ENCODE measurements around the gene SIPA1L3. TPM values are rescaled to one million over a fixed set of nuclear protein-coding genes. Genes with fewer than 3 reads are reported as not detected.

The SIPA1L3 gene
- total and polyA plus RNA-seq, 2 experiments from 2014 or later, result 15.7 to 54.1 TPM

DNA sequence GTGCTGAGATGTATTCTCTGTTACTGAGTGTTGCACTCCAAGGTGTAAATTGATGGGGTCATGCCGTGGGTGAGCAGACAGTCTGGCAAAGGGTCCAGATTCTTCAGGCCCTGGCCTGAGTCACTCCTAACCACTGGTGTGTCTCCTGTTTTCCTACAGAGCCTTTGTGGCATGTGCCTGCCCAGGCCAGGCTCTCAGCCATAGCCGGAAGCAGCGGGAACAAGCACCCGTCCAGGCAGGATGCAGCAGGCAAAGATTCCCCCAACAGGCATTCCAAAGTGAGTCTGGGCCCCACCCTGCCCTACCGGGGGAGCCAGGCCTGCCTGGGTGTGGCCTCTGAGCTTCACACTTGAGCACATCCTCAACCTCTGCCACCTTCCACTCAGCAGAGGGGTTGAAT lies 255.1 kb downstream of the SIPA1L3 start:
- no peak for DNase-seq (ENCODE audit: low spot score)
- TF ChIP-seq, protein P1, sequence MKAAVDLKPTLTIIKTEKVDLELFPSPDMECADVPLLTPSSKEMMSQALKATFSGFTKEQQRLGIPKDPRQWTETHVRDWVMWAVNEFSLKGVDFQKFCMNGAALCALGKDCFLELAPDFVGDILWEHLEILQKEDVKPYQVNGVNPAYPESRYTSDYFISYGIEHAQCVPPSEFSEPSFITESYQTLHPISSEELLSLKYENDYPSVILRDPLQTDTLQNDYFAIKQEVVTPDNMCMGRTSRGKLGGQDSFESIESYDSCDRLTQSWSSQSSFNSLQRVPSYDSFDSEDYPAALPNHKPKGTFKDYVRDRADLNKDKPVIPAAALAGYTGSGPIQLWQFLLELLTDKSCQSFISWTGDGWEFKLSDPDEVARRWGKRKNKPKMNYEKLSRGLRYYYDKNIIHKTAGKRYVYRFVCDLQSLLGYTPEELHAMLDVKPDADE (IDR thresholded peaks at IDR 0.05), result no peak
- TF ChIP-seq STAT1 (IDR thresholded peaks at IDR 0.05; ENCODE audit: unreplicated experiment) (no peak), JUNB (IDR thresholded peaks at IDR 0.05; ENCODE audit: unreplicated experiment) (no peak), ZNF331 (CRISPR knock-in tag; IDR thresholded peaks at IDR 0.05; ENCODE audit: low read depth) (no peak), EZH2 (IDR thresholded peaks at IDR 0.05; ENCODE audit: low read depth, unreplicated experiment) (no peak), CREB1 (CRISPR knock-in tag; IDR thresholded peaks at IDR 0.05; ENCODE audit: low read depth) (no peak), EZH2phosphoT487 (IDR thresholded peaks at IDR 0.05; ENCODE audit: unreplicated experiment) (no peak), POLR2AphosphoS5 (IDR thresholded peaks at IDR 0.05; ENCODE audit: low read depth) (no peak), NANOG (IDR thresholded peaks at IDR 0.05; ENCODE audit: borderline replicate concordance) (no peak)
- TF ChIP-seq, protein P2, sequence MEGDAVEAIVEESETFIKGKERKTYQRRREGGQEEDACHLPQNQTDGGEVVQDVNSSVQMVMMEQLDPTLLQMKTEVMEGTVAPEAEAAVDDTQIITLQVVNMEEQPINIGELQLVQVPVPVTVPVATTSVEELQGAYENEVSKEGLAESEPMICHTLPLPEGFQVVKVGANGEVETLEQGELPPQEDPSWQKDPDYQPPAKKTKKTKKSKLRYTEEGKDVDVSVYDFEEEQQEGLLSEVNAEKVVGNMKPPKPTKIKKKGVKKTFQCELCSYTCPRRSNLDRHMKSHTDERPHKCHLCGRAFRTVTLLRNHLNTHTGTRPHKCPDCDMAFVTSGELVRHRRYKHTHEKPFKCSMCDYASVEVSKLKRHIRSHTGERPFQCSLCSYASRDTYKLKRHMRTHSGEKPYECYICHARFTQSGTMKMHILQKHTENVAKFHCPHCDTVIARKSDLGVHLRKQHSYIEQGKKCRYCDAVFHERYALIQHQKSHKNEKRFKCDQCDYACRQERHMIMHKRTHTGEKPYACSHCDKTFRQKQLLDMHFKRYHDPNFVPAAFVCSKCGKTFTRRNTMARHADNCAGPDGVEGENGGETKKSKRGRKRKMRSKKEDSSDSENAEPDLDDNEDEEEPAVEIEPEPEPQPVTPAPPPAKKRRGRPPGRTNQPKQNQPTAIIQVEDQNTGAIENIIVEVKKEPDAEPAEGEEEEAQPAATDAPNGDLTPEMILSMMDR (conservative IDR thresholded peaks at IDR 0.05; ENCODE audit: low read depth in 2 of 2), result no peak
- TF ChIP-seq, protein P3, sequence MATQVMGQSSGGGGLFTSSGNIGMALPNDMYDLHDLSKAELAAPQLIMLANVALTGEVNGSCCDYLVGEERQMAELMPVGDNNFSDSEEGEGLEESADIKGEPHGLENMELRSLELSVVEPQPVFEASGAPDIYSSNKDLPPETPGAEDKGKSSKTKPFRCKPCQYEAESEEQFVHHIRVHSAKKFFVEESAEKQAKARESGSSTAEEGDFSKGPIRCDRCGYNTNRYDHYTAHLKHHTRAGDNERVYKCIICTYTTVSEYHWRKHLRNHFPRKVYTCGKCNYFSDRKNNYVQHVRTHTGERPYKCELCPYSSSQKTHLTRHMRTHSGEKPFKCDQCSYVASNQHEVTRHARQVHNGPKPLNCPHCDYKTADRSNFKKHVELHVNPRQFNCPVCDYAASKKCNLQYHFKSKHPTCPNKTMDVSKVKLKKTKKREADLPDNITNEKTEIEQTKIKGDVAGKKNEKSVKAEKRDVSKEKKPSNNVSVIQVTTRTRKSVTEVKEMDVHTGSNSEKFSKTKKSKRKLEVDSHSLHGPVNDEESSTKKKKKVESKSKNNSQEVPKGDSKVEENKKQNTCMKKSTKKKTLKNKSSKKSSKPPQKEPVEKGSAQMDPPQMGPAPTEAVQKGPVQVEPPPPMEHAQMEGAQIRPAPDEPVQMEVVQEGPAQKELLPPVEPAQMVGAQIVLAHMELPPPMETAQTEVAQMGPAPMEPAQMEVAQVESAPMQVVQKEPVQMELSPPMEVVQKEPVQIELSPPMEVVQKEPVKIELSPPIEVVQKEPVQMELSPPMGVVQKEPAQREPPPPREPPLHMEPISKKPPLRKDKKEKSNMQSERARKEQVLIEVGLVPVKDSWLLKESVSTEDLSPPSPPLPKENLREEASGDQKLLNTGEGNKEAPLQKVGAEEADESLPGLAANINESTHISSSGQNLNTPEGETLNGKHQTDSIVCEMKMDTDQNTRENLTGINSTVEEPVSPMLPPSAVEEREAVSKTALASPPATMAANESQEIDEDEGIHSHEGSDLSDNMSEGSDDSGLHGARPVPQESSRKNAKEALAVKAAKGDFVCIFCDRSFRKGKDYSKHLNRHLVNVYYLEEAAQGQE (IDR thresholded peaks at IDR 0.05; ENCODE audit: unreplicated experiment), result no peak
- H3K4me1 Mint-ChIP-seq, result no peaks in the 10 kb centered on the region; the same call in 2 of the 3 replicates

More for the DNA sequence above, 255.1 kb downstream of the SIPA1L3 start:
- H3K27ac Mint-ChIP-seq, result no peak overlapping the region
- Histone ChIP-seq H4K20me1 (replicated peaks; ENCODE audit: insufficient read depth) (no peaks in the 10 kb centered on the region), H3K36me3 (ENCODE audit: insufficient read depth) (peaks cover 3% of the 10 kb centered on the region; the same call in 1 of the 2 replicates), H3K4me2 (no peak overlapping the region), H3F3A (replicated peaks; ENCODE audit: low read depth) (no peaks in the 10 kb centered on the region), H3K9me2 (ENCODE audit: insufficient read depth) (no peaks in the 10 kb centered on the region), H3K4me1 (ENCODE audit: insufficient read depth) (no peaks in the 10 kb centered on the region), H3K4me3 (no peak overlapping the region), H3K27me3 (ENCODE audit: insufficient read depth) (no peaks in the 10 kb centered on the region), H2AFZ (no peak overlapping the region), H3K79me2 (replicated peaks; ENCODE audit: insufficient read depth) (no peaks in the 10 kb centered on the region), H3K27ac (ENCODE audit: low read depth) (no peak overlapping the region)
- H3K9me3 Mint-ChIP-seq, result peaks cover 20% of the 10 kb centered on the region
- H3K4me3 Mint-ChIP-seq, result no peak overlapping the region
- H3K36me3 Mint-ChIP-seq (ENCODE audit: low read depth), result peaks cover 47% of the 10 kb centered on the region
- no peak for ATAC-seq
- peaks cover 17% of the 10 kb centered on the region for H3K27me3 Mint-ChIP-seq (ENCODE audit: insufficient read depth, low read depth, poor library complexity)

All from GM23338 (cell line).